Panc1 (cell line): Measurements from ENCODE around the gene C20orf204. TPM values are rescaled to one million over a fixed set of nuclear protein-coding genes. Genes with fewer than 3 reads are reported as not detected.

Experiments
- ATAC-seq: fragments of 200-7000 bp; cut with Tn5 transposase; 2 replicates; pipeline ENCODE4 v1.9.1; 2020; ENCODE audit warnings: mild to moderate bottlenecking, moderate library complexity
- BruUV-seq: library from RNA; stranded (reverse); fragments of 400-500 nt; replicated peaks from 2 replicates; lab custom pipeline; 2021; lab: Mats Ljungman, UMichigan
- CTCF ChIA-PET: fragments of 300-600 bp; sonication (Branson Sonifier 250); formaldehyde crosslinking; loops from one replicate; lab custom pipeline; 2022; ENCODE audit warnings: antibody characterized with exemption; lab: Charles Lee
- POLR2A ChIA-PET: fragments of 300-600 bp; sonication (Branson Sonifier 250); formaldehyde crosslinking; loops from one replicate; lab custom pipeline; 2022; ENCODE audit warnings: antibody characterized with exemption; lab: Charles Lee
- DNase-seq: peaks from one replicate; pipeline ENCODE4 v3.0.0-alpha.2; 2010; ENCODE audit warnings: low read depth, low spot score
- H3K27ac ChIP-seq: 2 replicates; pipeline ENCODE4 v1.5.1; 2011; ENCODE audit warnings: mild to moderate bottlenecking, low read length, inconsistent platforms
- H3K27me3 ChIP-seq: fragments of 200-500 bp; sonication (Bioruptor generic); 2 replicates; pipeline ENCODE4 v1.6.0; 2014; ENCODE audit warnings: low read length, inconsistent platforms; ENCODE audit not compliant: control insufficient read depth, insufficient read depth
- H3K36me3 ChIP-seq: fragments of 200-500 bp; sonication (Bioruptor generic); 2 replicates; pipeline ENCODE4 v1.5.1; 2014; ENCODE audit warnings: inconsistent platforms, mild to moderate bottlenecking, low read length, moderate library complexity; ENCODE audit not compliant: control insufficient read depth, insufficient read depth
- H3K4me1 ChIP-seq: 2 replicates; pipeline ENCODE4 v1.5.1; 2011; ENCODE audit warnings: inconsistent platforms, mild to moderate bottlenecking, low read length, moderate library complexity; ENCODE audit not compliant: control insufficient read depth, insufficient read depth
- H3K4me3 ChIP-seq, 2 experiments: 2 replicates each; pipeline ENCODE4 v1.5.1; 2011 to 2012; ENCODE audit warnings: low read depth in 2 of 2, low read length in 2 of 2, mild to moderate bottlenecking in 2 of 2, inconsistent platforms in 1 of 2, moderate library complexity in 1 of 2
- H3K9me3 ChIP-seq: fragments of 200-500 bp; sonication (Bioruptor generic); 2 replicates; pipeline ENCODE4 v1.5.1; 2014; ENCODE audit warnings: low read depth, mild to moderate bottlenecking, inconsistent platforms, low read length, moderate library complexity; ENCODE audit not compliant: control insufficient read depth, insufficient read depth
- POLR2AphosphoS5 ChIP-seq: IDR thresholded peaks from 2 replicates; pipeline ENCODE4 v1.6.1; 2012; ENCODE audit warnings: mild to moderate bottlenecking, low read depth, low read length, moderate library complexity
- SIN3A ChIP-seq: IDR thresholded peaks from 2 replicates; pipeline ENCODE4 v1.6.1; 2012; ENCODE audit warnings: low read depth, mild to moderate bottlenecking, low read length, moderate library complexity, borderline replicate concordance; ENCODE audit not compliant: insufficient read depth
- TCF7L2 ChIP-seq: IDR thresholded peaks from 2 replicates; pipeline ENCODE4 v1.6.1; 2011; ENCODE audit warnings: mild to moderate bottlenecking, low read depth, low read length, inconsistent platforms
- in situ Hi-C: cut with HindIII; loops from 2 replicates; pipeline ENCODE4 v1.10.0; 2016; ENCODE audit warnings: low sequenced_read_pairs, low pct_unique_long_range_greater_than_20kb
- intact Hi-C: fragments of 100-400 bp; cut with micrococcal nuclease; formaldehyde crosslinking; loops from one replicate; pipeline ENCODE4 v1.10.0; 2022; ENCODE audit not compliant: unreplicated experiment
- total RNA-seq: library from RNA; stranded (reverse); gene quantifications from one replicate; pipeline ENCODE4 v1.2.1, GENCODE V29; 2021; ENCODE audit not compliant: unreplicated experiment
- TF ChIP-seq, protein P1 (sequence below): fragments of 450-650 bp; IDR thresholded peaks from 2 replicates; pipeline ENCODE4 v1.5.1; 2017; ENCODE audit warnings: mild to moderate bottlenecking
- TF ChIP-seq, protein P2 (sequence below), 2 experiments: IDR thresholded peaks; 2 replicates each; pipeline ENCODE4 v1.6.1; 2011 to 2012; ENCODE audit warnings: low read depth in 2 of 2, control low read depth in 1 of 2, low read length in 1 of 2, mild to moderate bottlenecking in 1 of 2, moderate library complexity in 1 of 2; ENCODE audit not compliant: insufficient read depth in 1 of 2

The C20orf204 gene
- total RNA-seq, 1 experiment from 2014 or later: 1.9 TPM

DNA sequence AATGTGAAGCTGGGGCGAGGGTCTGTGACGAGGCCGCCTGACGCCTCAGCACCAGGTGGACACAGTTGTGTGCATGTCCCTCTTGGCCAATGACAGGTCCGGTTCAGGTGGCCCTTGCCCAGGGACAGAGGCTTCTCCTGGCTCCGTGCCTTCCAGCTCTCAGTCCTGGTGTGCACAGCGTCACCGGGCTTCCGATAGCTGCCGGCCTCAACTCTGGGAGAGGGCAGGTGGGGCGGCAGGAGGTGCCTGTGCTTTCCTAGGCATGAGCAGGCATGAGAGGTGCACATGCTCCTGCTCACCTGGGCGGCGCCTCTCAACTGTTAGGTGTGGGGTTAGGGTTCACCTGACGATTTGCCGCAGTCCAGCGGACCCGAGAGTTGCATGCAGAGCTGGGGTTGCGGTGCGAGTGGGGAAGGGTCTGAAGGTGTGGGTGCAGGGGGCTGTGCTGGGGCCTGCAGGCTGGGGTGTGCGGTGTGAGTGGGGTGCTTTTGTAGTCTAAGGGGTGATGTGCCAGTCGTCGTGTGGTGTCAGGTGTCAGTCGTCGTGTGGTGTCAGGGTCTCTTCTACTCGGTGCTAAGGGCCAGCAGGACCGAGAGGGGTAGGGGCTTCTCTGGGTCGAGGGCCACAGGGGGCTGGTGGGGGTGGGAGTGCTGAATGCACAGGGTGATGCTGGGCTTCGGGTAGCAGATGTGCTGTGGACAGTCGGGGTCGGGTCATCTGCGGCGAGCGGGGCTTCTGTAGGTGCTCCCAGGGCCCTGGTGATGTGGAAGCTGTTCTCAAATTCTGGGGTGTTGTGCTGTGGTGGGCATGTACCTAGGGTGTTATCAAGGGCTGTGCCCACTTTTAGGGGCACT is 17.2 kb downstream of the C20orf204 start:
- no peaks in the 10 kb centered on the region for H3K9me3 ChIP-seq
- no peaks in the 10 kb centered on the region for H3K27me3 ChIP-seq
- in situ Hi-C loops (no loop called here), intact Hi-C loops (no loop called here)
- ChIA-PET POLR2A (interaction anchor here (0.7 kb wide), 1 partner anchor 11 kb away, joined by 3 read pairs; no protein-coding TSS in a partner anchor), CTCF (interaction anchor here (0.6 to 1.6 kb wide), 2 partner anchors 14 to 19 kb away, joined by 3 to 9 read pairs; no protein-coding TSS in a partner anchor)
- no TSS peak for BruUV-seq
- H3K4me1 ChIP-seq: peaks cover 64% of the 10 kb centered on the region
- TF ChIP-seq, protein P1, sequence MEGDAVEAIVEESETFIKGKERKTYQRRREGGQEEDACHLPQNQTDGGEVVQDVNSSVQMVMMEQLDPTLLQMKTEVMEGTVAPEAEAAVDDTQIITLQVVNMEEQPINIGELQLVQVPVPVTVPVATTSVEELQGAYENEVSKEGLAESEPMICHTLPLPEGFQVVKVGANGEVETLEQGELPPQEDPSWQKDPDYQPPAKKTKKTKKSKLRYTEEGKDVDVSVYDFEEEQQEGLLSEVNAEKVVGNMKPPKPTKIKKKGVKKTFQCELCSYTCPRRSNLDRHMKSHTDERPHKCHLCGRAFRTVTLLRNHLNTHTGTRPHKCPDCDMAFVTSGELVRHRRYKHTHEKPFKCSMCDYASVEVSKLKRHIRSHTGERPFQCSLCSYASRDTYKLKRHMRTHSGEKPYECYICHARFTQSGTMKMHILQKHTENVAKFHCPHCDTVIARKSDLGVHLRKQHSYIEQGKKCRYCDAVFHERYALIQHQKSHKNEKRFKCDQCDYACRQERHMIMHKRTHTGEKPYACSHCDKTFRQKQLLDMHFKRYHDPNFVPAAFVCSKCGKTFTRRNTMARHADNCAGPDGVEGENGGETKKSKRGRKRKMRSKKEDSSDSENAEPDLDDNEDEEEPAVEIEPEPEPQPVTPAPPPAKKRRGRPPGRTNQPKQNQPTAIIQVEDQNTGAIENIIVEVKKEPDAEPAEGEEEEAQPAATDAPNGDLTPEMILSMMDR: no peak
- TF ChIP-seq, protein P2, sequence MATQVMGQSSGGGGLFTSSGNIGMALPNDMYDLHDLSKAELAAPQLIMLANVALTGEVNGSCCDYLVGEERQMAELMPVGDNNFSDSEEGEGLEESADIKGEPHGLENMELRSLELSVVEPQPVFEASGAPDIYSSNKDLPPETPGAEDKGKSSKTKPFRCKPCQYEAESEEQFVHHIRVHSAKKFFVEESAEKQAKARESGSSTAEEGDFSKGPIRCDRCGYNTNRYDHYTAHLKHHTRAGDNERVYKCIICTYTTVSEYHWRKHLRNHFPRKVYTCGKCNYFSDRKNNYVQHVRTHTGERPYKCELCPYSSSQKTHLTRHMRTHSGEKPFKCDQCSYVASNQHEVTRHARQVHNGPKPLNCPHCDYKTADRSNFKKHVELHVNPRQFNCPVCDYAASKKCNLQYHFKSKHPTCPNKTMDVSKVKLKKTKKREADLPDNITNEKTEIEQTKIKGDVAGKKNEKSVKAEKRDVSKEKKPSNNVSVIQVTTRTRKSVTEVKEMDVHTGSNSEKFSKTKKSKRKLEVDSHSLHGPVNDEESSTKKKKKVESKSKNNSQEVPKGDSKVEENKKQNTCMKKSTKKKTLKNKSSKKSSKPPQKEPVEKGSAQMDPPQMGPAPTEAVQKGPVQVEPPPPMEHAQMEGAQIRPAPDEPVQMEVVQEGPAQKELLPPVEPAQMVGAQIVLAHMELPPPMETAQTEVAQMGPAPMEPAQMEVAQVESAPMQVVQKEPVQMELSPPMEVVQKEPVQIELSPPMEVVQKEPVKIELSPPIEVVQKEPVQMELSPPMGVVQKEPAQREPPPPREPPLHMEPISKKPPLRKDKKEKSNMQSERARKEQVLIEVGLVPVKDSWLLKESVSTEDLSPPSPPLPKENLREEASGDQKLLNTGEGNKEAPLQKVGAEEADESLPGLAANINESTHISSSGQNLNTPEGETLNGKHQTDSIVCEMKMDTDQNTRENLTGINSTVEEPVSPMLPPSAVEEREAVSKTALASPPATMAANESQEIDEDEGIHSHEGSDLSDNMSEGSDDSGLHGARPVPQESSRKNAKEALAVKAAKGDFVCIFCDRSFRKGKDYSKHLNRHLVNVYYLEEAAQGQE (IDR thresholded peaks at IDR 0.05; ENCODE audit: insufficient read depth in 1 of 2, low read depth in 2 of 2, low read length in 1 of 2): no peak
- no peak for TF ChIP-seq POLR2AphosphoS5
- no peak for TF ChIP-seq SIN3A
- no peak for TF ChIP-seq TCF7L2
- H3K4me3 ChIP-seq: no peak overlapping the region
- H3K27ac ChIP-seq: no peak overlapping the region
- DNase-seq (no peak), ATAC-seq (no peak)
- H3K36me3 ChIP-seq: no peaks in the 10 kb centered on the region

DNA sequence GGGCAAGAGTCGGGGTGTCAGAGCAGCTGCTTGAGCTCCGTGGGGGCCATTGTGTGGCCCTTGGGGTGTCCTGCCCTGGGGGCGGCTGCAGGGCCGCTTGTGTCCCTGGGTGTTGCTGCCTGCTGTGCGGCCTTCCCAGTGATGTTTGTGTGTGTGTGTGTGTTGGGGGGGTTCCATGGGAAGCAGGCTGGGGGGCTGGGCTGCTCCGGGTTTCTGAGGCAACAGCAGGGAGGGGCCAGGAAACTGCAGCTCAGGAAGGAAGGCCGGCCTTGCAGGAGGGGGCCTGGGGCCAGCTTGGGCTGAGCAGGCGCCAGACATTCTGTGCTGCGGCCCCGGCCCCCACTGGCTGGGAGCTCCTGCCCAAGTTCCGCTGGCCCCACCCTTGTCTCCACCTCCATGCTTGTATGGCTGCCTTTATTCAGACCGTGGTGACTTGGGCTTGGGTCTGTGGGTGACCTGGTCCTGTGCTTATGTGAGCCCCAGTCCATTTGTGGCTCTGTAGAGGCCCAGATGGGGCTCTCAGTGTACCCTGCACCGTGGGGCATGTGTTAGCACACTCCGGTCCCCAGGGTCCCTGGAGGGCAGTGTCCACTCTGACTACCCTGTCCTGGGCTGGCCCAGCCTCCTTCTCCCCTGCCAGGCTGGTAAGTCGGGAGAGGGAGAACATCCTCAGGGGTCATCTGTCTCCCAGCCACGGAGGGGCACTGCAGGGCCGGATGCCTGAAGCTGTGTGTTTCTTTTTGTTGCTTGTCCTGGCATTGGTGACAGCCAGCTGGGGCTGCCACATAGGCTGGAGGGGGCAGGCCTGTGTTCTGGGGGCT is 18.1 kb downstream of the C20orf204 start:
- TF ChIP-seq, protein P1: peak; percentile 72
- TF ChIP-seq TCF7L2: no peak
- TF ChIP-seq SIN3A: no peak
- TF ChIP-seq, protein P2 (IDR thresholded peaks at IDR 0.05; ENCODE audit: insufficient read depth in 1 of 2, low read depth in 2 of 2, low read length in 1 of 2): no peak
- TF ChIP-seq POLR2AphosphoS5: no peak
- Histone ChIP-seq H3K4me1 (peaks cover 67% of the 10 kb centered on the region), H3K9me3 (no peaks in the 10 kb centered on the region), H3K4me3 (no peak overlapping the region), H3K27ac (peak overlapping the region; percentile 52), H3K36me3 (no peaks in the 10 kb centered on the region), H3K27me3 (no peaks in the 10 kb centered on the region)
- ATAC-seq: peak; percentile 37
- in situ Hi-C loops (no loop called here), intact Hi-C loops (no loop called here)
- no peak for DNase-seq
- no TSS peak for BruUV-seq
- ChIA-PET CTCF (interaction anchor here (0.6 to 1.6 kb wide), 3 partner anchors 13 to 20 kb away, joined by 3 to 9 read pairs (median 3); no protein-coding TSS in a partner anchor), POLR2A (interaction anchor here (0.7 kb wide), 1 partner anchor 10 kb away, joined by 3 read pairs; no protein-coding TSS in a partner anchor)
